ENCODE measurements around the gene CDC42BPA. TPM values are rescaled to one million over a fixed set of nuclear protein-coding genes. Genes with fewer than 3 reads are reported as not detected.

Gene CDC42BPA
- total RNA-seq, 1 experiment from 2014 or later = 25.2 TPM

DNA sequence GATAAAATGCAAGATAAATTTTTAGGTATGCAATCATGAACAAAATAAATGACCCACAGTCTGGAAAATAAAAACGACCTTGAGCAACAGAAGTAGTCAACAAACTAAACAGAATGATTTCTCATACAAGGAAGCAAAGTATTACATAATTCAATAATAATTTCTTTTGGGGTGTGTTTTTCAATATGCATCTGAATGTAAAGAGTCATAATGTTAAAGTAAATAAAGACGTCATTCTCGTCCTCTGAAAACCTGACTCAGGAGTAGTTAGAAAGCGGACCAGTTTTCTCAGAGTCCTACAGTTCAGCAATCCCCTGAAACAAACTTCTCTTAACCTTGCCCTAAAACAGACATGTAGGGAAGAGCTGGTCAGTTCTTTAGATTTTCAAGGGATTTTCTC, 18.6 kb downstream of the CDC42BPA start:
- ATAC-seq (no peak), DNase-seq (ENCODE audit: low spot score) (no peak)
- peaks cover 5% of the 10 kb centered on the region for H3K36me3 Mint-ChIP-seq
- H3K27ac Mint-ChIP-seq = no peak overlapping the region
- peaks cover 23% of the 10 kb centered on the region for H3K4me1 Mint-ChIP-seq
- H3K9me3 Mint-ChIP-seq = peaks cover 5% of the 10 kb centered on the region
- ChIA-PET POLR2A (no interaction called here), CTCF (no interaction called here)
- no peaks in the 10 kb centered on the region for H3K27me3 Mint-ChIP-seq (ENCODE audit: low read depth)
- no peak for TF ChIP-seq JUN (CRISPR knock-in tag; IDR thresholded peaks at IDR 0.05)
- no peak for TF ChIP-seq SOX15 (CRISPR knock-in tag; IDR thresholded peaks at IDR 0.05)
- no peak for TF ChIP-seq GTF2I (CRISPR knock-in tag; conservative IDR thresholded peaks at IDR 0.05)
- TF ChIP-seq TEAD1 (CRISPR knock-in tag; IDR thresholded peaks at IDR 0.05) = no peak
- TF ChIP-seq HMGA2 (CRISPR knock-in tag; IDR thresholded peaks at IDR 0.05) = no peak
- no peak for TF ChIP-seq KAT7 (CRISPR knock-in tag; IDR thresholded peaks at IDR 0.05; ENCODE audit: borderline replicate concordance)
- TF ChIP-seq, protein P1, sequence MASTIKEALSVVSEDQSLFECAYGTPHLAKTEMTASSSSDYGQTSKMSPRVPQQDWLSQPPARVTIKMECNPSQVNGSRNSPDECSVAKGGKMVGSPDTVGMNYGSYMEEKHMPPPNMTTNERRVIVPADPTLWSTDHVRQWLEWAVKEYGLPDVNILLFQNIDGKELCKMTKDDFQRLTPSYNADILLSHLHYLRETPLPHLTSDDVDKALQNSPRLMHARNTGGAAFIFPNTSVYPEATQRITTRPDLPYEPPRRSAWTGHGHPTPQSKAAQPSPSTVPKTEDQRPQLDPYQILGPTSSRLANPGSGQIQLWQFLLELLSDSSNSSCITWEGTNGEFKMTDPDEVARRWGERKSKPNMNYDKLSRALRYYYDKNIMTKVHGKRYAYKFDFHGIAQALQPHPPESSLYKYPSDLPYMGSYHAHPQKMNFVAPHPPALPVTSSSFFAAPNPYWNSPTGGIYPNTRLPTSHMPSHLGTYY (CRISPR knock-in tag; IDR thresholded peaks at IDR 0.05) = no peak
- TF ChIP-seq, protein P2, sequence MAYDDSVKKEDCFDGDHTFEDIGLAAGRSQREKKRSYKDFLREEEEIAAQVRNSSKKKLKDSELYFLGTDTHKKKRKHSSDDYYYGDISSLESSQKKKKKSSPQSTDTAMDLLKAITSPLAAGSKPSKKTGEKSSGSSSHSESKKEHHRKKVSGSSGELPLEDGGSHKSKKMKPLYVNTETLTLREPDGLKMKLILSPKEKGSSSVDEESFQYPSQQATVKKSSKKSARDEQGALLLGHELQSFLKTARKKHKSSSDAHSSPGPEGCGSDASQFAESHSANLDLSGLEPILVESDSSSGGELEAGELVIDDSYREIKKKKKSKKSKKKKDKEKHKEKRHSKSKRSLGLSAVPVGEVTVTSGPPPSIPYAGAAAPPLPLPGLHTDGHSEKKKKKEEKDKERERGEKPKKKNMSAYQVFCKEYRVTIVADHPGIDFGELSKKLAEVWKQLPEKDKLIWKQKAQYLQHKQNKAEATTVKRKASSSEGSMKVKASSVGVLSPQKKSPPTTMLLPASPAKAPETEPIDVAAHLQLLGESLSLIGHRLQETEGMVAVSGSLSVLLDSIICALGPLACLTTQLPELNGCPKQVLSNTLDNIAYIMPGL (CRISPR knock-in tag; IDR thresholded peaks at IDR 0.05) = no peak
- TF ChIP-seq NR1H2 (CRISPR knock-in tag; IDR thresholded peaks at IDR 0.05) = no peak
- no peak for TF ChIP-seq RORB (CRISPR knock-in tag; IDR thresholded peaks at IDR 0.05)
- H3K4me3 Mint-ChIP-seq = no peak overlapping the region

DNA sequence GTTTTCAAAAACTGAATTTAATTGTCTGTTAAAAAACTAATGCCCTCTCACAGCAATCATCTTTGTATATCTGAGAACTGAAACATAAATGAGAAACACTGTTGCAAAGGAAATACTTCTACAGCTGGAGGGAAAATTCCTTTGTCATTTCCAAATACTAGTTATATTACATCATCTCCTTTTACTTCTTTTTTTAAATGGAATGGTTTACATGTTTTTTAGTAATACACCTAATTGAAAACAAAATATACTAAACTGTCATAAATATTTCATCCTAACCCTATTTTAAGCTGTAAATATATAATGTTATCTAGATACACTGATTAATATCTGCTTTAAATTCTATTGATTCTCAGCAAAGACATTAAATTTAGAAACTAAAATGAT, 19.1 kb downstream of the CDC42BPA start:
- POLR2A ChIA-PET = no interaction called here
- H3K27me3 Mint-ChIP-seq (ENCODE audit: low read depth) = no peaks in the 10 kb centered on the region
- ATAC-seq = no peak

More for the DNA sequence above, 19.1 kb downstream of the CDC42BPA start:
- Mint-ChIP-seq H3K36me3 (peaks cover 5% of the 10 kb centered on the region), H3K9me3 (peaks cover 5% of the 10 kb centered on the region), H3K4me3 (no peak overlapping the region), H3K4me1 (peaks cover 23% of the 10 kb centered on the region), H3K27ac (no peak overlapping the region)
- TF ChIP-seq HMGA2 (CRISPR knock-in tag; IDR thresholded peaks at IDR 0.05) (no peak), RELA (CRISPR knock-in tag; IDR thresholded peaks at IDR 0.05; ENCODE audit: borderline replicate concordance) (no peak), ZNF263 (CRISPR knock-in tag; IDR thresholded peaks at IDR 0.05; ENCODE audit: low read depth) (no peak), CBFB (CRISPR knock-in tag; IDR thresholded peaks at IDR 0.05; ENCODE audit: low read depth) (no peak)
- TF ChIP-seq, protein P3, sequence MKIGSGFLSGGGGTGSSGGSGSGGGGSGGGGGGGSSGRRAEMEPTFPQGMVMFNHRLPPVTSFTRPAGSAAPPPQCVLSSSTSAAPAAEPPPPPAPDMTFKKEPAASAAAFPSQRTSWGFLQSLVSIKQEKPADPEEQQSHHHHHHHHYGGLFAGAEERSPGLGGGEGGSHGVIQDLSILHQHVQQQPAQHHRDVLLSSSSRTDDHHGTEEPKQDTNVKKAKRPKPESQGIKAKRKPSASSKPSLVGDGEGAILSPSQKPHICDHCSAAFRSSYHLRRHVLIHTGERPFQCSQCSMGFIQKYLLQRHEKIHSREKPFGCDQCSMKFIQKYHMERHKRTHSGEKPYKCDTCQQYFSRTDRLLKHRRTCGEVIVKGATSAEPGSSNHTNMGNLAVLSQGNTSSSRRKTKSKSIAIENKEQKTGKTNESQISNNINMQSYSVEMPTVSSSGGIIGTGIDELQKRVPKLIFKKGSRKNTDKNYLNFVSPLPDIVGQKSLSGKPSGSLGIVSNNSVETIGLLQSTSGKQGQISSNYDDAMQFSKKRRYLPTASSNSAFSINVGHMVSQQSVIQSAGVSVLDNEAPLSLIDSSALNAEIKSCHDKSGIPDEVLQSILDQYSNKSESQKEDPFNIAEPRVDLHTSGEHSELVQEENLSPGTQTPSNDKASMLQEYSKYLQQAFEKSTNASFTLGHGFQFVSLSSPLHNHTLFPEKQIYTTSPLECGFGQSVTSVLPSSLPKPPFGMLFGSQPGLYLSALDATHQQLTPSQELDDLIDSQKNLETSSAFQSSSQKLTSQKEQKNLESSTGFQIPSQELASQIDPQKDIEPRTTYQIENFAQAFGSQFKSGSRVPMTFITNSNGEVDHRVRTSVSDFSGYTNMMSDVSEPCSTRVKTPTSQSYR (CRISPR knock-in tag; IDR thresholded peaks at IDR 0.05) = no peak
- TF ChIP-seq, protein P4, sequence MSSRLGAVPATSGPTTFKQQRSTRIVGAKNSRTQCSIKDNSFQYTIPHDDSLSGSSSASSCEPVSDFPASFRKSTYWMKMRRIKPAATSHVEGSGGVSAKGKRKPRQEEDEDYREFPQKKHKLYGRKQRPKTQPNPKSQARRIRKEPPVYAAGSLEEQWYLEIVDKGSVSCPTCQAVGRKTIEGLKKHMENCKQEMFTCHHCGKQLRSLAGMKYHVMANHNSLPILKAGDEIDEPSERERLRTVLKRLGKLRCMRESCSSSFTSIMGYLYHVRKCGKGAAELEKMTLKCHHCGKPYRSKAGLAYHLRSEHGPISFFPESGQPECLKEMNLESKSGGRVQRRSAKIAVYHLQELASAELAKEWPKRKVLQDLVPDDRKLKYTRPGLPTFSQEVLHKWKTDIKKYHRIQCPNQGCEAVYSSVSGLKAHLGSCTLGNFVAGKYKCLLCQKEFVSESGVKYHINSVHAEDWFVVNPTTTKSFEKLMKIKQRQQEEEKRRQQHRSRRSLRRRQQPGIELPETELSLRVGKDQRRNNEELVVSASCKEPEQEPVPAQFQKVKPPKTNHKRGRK (CRISPR knock-in tag; IDR thresholded peaks at IDR 0.05; ENCODE audit: borderline replicate concordance) = no peak
- TF ChIP-seq, protein P5, sequence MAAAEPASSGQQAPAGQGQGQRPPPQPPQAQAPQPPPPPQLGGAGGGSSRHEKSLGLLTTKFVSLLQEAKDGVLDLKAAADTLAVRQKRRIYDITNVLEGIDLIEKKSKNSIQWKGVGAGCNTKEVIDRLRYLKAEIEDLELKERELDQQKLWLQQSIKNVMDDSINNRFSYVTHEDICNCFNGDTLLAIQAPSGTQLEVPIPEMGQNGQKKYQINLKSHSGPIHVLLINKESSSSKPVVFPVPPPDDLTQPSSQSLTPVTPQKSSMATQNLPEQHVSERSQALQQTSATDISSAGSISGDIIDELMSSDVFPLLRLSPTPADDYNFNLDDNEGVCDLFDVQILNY (CRISPR knock-in tag; IDR thresholded peaks at IDR 0.05) = no peak
- TF ChIP-seq, protein P6, sequence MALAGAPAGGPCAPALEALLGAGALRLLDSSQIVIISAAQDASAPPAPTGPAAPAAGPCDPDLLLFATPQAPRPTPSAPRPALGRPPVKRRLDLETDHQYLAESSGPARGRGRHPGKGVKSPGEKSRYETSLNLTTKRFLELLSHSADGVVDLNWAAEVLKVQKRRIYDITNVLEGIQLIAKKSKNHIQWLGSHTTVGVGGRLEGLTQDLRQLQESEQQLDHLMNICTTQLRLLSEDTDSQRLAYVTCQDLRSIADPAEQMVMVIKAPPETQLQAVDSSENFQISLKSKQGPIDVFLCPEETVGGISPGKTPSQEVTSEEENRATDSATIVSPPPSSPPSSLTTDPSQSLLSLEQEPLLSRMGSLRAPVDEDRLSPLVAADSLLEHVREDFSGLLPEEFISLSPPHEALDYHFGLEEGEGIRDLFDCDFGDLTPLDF (CRISPR knock-in tag; IDR thresholded peaks at IDR 0.05) = no peak
- TF ChIP-seq, protein P7, sequence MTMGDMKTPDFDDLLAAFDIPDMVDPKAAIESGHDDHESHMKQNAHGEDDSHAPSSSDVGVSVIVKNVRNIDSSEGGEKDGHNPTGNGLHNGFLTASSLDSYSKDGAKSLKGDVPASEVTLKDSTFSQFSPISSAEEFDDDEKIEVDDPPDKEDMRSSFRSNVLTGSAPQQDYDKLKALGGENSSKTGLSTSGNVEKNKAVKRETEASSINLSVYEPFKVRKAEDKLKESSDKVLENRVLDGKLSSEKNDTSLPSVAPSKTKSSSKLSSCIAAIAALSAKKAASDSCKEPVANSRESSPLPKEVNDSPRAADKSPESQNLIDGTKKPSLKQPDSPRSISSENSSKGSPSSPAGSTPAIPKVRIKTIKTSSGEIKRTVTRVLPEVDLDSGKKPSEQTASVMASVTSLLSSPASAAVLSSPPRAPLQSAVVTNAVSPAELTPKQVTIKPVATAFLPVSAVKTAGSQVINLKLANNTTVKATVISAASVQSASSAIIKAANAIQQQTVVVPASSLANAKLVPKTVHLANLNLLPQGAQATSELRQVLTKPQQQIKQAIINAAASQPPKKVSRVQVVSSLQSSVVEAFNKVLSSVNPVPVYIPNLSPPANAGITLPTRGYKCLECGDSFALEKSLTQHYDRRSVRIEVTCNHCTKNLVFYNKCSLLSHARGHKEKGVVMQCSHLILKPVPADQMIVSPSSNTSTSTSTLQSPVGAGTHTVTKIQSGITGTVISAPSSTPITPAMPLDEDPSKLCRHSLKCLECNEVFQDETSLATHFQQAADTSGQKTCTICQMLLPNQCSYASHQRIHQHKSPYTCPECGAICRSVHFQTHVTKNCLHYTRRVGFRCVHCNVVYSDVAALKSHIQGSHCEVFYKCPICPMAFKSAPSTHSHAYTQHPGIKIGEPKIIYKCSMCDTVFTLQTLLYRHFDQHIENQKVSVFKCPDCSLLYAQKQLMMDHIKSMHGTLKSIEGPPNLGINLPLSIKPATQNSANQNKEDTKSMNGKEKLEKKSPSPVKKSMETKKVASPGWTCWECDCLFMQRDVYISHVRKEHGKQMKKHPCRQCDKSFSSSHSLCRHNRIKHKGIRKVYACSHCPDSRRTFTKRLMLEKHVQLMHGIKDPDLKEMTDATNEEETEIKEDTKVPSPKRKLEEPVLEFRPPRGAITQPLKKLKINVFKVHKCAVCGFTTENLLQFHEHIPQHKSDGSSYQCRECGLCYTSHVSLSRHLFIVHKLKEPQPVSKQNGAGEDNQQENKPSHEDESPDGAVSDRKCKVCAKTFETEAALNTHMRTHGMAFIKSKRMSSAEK (CRISPR knock-in tag; IDR thresholded peaks at IDR 0.05; ENCODE audit: borderline replicate concordance) = no peak
- CTCF ChIA-PET = interaction anchor here (1.3 kb wide), 1 partner anchor 149 kb away, joined by 4 read pairs; no protein-coding TSS in a partner anchor
- no peak for DNase-seq (ENCODE audit: low spot score)
